Retinal pigment epithelial cell (primary cell): Measurements from ENCODE around the gene COBL.

Experiments used
- DNase-seq: peaks from one replicate; pipeline ENCODE4 v3.0.0-alpha.2; 2010; ENCODE audit warnings: low read depth
- H3K4me3 ChIP-seq: 2 replicates; pipeline ENCODE4 v1.5.1; 2011; ENCODE audit warnings: mild to moderate bottlenecking, low read length, control low read depth, moderate library complexity
- TF ChIP-seq, protein P1 (sequence below): conservative IDR thresholded peaks from 2 replicates; pipeline ENCODE4 v1.5.1; 2011; ENCODE audit warnings: low read depth, low read length, control low read depth, inconsistent platforms

COBL gene

DNA sequence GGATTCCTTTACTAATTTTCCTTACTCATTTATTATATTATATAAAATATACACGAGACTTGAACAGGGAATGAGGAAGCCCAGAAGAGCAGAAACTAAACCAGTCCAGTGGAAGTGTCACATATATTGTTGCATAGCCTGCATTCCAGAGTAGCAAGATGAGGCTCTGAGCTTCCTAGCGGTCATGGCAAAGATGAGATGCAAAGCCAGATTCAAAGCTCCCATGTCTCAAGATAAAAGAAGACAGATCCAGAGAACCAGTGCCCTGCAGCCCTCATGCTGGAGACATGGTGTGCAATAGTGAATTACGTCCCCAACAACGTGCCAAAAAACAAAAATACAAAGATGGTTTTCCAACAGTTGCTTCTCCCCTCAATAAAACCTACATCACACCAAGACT, 59.7 kb downstream of the COBL start:
- DNase-seq = no peak
- TF ChIP-seq, protein P1, sequence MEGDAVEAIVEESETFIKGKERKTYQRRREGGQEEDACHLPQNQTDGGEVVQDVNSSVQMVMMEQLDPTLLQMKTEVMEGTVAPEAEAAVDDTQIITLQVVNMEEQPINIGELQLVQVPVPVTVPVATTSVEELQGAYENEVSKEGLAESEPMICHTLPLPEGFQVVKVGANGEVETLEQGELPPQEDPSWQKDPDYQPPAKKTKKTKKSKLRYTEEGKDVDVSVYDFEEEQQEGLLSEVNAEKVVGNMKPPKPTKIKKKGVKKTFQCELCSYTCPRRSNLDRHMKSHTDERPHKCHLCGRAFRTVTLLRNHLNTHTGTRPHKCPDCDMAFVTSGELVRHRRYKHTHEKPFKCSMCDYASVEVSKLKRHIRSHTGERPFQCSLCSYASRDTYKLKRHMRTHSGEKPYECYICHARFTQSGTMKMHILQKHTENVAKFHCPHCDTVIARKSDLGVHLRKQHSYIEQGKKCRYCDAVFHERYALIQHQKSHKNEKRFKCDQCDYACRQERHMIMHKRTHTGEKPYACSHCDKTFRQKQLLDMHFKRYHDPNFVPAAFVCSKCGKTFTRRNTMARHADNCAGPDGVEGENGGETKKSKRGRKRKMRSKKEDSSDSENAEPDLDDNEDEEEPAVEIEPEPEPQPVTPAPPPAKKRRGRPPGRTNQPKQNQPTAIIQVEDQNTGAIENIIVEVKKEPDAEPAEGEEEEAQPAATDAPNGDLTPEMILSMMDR = no peak
- no peak overlapping the region for H3K4me3 ChIP-seq

DNA sequence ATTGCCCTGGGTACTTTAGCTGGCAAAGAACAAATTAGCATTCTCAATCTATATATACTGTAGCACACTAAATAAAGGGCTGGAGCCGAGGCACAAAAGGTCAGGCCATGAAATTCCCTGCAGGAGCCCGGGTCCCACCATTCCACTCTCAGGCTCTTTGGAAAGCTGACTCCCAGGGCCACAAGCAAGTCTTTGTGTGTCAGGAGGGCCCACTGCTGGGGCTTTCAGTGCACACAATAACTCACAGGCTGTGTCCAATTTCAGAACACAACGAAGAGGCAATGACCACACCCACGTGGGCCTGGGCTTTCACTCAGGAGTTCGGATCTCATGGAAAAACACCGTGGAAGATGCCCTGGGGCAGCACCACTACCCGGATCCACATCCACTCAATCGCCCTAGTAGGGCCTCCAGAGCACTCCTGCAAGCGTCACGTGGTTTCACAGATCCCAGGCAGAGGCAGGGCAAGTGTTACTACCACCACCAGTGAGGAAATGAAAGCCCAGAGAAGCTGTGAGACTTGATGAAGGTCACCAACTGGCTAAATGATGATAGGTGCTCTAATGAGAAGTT, 60.3 kb downstream of the COBL start:
- no peak overlapping the region for H3K4me3 ChIP-seq
- DNase-seq = no peak
- TF ChIP-seq, protein P1 = no peak

DNA sequence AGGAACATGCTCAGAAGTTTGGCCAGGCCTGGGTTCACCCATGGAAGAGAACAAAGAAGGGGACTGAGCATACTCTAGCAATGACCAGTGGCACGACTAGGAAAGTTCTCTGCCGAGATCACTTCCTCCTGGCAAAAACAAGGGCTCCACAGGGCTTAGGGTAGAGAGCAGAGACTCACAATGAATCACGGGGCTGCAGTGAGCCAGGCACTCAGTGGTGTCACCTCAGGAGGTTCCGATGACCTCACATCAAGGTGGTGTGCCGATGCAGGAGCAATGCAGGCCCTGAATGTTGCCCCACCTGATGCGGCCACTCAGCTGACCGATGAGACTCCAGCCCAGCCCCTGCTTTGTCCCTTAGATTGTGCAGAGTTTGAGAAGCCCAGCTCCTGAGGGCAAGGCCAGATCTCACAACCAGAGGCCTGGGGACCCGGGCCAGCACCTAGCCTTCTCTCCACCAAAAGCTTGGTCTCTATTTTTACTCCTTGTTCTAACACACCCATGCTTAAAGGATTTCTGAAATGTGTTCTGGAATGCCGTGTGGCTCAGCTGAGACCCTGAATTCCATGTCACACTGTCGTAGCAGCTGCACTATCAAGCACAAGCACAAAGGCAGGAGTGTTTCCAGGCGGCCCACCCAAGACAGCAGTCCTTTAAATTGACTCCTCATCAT, 60.9 kb downstream of the COBL start:
- no peak overlapping the region for H3K4me3 ChIP-seq
- no peak for DNase-seq
- TF ChIP-seq, protein P1 = no peak

DNA sequence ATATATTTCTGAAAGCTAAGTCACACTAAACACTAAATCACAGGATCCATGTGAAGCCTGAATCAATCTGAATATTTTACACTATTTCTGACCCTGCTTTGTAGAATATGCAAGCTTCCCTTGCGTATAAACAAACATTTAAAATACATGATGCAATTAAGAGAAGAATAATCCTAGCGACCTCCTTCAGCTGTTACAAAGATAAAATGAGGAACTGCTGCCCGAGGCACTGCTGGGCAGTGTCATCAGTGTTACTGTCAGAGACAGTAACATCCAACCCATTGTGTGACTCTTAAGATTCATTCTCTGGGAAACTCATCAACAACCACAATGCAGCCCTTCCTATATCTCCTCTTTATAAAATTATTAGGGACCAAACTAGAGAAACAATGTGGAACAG, 61.6 kb downstream of the COBL start:
- TF ChIP-seq, protein P1 = no peak
- H3K4me3 ChIP-seq = no peak overlapping the region
- DNase-seq = no peak

DNA sequence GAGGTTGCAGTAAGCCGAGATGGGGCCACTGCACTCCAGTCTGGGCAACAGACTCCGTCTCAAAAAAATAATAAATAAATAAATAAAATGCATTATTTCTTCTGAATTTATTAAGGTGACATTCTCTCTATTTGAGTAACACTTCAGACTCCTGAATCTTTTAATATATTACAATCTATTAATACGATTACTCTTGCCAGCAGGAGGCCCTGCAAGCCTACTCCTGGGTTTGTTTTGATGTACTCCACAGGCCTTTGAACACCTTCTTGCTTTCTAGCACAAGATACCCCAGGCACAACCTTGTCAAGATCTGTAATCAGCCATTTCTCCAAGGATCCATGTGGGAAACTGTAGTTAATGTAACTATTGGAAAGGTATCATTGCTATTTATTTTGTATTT, 63.5 kb downstream of the COBL start:
- TF ChIP-seq, protein P1 = no peak
- H3K4me3 ChIP-seq = no peak overlapping the region
- no peak for DNase-seq

DNA sequence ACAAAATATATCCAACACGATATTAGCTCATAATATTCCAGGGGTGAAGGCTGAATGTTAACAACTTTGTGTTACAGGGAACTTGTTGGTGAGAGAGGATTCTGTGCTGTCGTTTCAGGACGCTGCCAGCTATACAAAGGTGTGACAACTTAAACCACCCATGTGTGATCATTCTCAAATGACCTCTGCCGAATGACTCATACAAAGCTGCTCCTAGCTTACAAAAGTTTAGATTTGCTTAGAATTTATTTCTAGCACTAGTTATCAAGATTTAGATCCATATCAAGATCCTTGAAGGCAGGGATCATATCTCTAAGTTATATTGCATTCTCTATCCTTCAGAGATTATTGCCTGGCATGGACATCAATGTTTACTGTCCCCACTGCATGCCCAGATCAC, 65.3 kb downstream of the COBL start:
- TF ChIP-seq, protein P1 = no peak
- no peak for DNase-seq
- H3K4me3 ChIP-seq = no peak overlapping the region

DNA sequence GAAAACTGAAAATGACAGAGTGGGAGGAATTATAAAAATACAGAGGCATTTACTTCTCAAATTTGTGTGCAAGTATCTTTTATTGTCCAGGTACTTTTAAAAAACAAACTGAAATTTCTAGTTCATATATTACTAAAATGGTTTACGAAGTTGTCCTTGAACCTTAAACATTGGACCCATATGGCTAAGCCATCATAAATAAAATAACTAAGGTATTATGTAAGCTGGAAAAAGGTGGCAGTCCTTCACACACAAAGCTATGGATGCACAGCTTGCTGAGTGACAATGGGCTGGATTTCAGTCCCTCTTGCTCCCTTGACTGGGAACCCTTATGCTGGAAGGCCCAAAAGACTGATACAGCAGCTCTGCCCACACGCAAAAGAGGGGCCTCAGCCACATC, 66.1 kb downstream of the COBL start:
- TF ChIP-seq, protein P1 = no peak
- no peak for DNase-seq
- no peak overlapping the region for H3K4me3 ChIP-seq
